ENCODE measurements around the gene SDK1. TPM values are rescaled to one million over a fixed set of nuclear protein-coding genes. Genes with fewer than 3 reads are reported as not detected.

SDK1 gene
- total and polyA plus RNA-seq, 2 donors (not counting 3 experiments of a cell fraction or from before 2014, with no cell fraction given): 1.6 to 3.9 TPM

DNA sequence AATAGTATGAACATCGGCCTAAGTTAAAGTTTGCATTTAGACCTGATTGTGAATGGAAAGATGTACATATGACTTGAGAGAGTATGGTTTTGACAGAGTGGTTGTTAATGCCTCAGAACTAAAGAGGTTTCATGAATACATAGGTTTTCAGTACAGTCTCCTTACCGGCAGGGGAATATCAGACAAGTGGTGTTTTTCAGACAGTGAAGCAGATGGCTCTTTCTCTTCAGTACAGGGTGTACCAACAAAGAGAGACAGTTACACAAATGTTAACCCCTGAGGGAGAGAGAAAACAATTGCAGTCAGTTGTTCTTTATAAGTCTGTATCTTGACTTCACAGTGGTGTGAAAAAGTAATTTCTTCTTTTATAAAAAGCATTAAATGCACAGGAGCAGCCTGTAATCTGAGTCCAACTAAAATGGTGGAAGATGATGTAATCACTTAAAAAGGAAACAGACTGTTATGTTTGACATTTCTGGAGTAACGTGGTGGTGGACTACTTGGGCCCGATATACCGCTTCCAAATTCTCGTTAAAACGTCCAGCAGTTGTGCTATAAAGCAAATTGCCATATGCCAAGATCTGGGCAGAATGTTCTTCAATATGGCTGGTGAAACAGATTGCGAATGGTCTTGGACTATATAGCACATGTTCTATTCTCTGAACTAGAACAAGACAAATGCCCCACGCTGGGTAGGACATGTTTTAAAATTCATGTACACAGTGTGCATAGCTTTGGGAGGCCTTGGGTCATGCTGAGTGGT lies 69.2 kb downstream of the SDK1 start:
- Histone ChIP-seq H3K9ac (replicated peaks; ENCODE audit: extremely low read depth, insufficient read depth, low read length) (no peak overlapping the region), H3K9me1 (replicated peaks; ENCODE audit: control insufficient read depth, extremely low read depth, insufficient read depth, low read length) (no peaks in the 10 kb centered on the region), H3K4me1 (ENCODE audit: control insufficient read depth, extremely low read depth, insufficient read depth, low read length) (no peaks in the 10 kb centered on the region), H3K4me2 (ENCODE audit: insufficient read depth, low read length) (no peak overlapping the region), H3K79me2 (ENCODE audit: control insufficient read depth, insufficient read depth, low read length) (no peaks in the 10 kb centered on the region), H2AFZ (ENCODE audit: low read depth, low read length) (no peak overlapping the region), H3K27ac (ENCODE audit: insufficient read depth, low read depth, low read length) (no peak overlapping the region), H3K36me3 (ENCODE audit: control insufficient read depth in 2 of 2, extremely low read depth in 1 of 2, insufficient read depth in 2 of 2, low read length in 2 of 2) (no peaks in the 10 kb centered on the region), H4K20me1 (replicated peaks; ENCODE audit: control insufficient read depth, extremely low read depth, insufficient read depth, low read length) (no peaks in the 10 kb centered on the region), H3K27me3 (ENCODE audit: control insufficient read depth in 2 of 2, insufficient read depth in 2 of 2, low read length in 2 of 2) (no peaks in the 10 kb centered on the region), H3K4me3 (replicated peaks in 1 of 3; ENCODE audit: insufficient read depth in 1 of 3, low read depth in 1 of 3, low read length in 3 of 3) (no peak overlapping the region), H3K9me3 (replicated peaks; ENCODE audit: control insufficient read depth, insufficient read depth, low read length) (no peaks in the 10 kb centered on the region)
- dilution Hi-C loops (cut with MboI; ENCODE audit: extremely low pct_ligation_motif_present, low sequenced_read_pairs) (no loop called here), intact Hi-C loops (cut with micrococcal nuclease) (no loop called here)
- FAIRE-seq: no peak
- DNase-seq (ENCODE audit: low read depth, low spot score): no peak
- TF ChIP-seq POLR2A (IDR thresholded peaks at IDR 0.05; ENCODE audit: low read depth, low read length) (no peak), JUN (IDR thresholded peaks at IDR 0.05; ENCODE audit: borderline replicate concordance, insufficient read depth, insufficient read length, low read depth) (no peak), EZH2 (IDR thresholded peaks at IDR 0.05; ENCODE audit: borderline replicate concordance, low read depth, low read length, severe bottlenecking) (no peak), POLR2AphosphoS5 (IDR thresholded peaks at IDR 0.05; ENCODE audit: insufficient read depth, low read depth, low read length) (no peak), GATA2 (IDR thresholded peaks at IDR 0.05; ENCODE audit: insufficient read depth, insufficient read length, low read depth, low read length) (no peak)
- TF ChIP-seq, protein P1, sequence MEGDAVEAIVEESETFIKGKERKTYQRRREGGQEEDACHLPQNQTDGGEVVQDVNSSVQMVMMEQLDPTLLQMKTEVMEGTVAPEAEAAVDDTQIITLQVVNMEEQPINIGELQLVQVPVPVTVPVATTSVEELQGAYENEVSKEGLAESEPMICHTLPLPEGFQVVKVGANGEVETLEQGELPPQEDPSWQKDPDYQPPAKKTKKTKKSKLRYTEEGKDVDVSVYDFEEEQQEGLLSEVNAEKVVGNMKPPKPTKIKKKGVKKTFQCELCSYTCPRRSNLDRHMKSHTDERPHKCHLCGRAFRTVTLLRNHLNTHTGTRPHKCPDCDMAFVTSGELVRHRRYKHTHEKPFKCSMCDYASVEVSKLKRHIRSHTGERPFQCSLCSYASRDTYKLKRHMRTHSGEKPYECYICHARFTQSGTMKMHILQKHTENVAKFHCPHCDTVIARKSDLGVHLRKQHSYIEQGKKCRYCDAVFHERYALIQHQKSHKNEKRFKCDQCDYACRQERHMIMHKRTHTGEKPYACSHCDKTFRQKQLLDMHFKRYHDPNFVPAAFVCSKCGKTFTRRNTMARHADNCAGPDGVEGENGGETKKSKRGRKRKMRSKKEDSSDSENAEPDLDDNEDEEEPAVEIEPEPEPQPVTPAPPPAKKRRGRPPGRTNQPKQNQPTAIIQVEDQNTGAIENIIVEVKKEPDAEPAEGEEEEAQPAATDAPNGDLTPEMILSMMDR (IDR thresholded peaks at IDR 0.05; ENCODE audit: extremely low read depth in 1 of 2, insufficient read depth in 1 of 2, low read depth in 1 of 2, low read length in 2 of 2): no peak
- TF ChIP-seq, protein P2, sequence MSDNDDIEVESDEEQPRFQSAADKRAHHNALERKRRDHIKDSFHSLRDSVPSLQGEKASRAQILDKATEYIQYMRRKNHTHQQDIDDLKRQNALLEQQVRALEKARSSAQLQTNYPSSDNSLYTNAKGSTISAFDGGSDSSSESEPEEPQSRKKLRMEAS (IDR thresholded peaks at IDR 0.05; ENCODE audit: insufficient read depth, insufficient read length): no peak
- CTCF ChIA-PET: no interaction called here
- no TSS peak for BruUV-seq (replicated peaks)
- POLR2A ChIA-PET: no interaction called here

All from endothelial cell of umbilical vein (primary cell).